Astrocyte (in vitro differentiated cells and primary cell): ENCODE results near the gene SH3TC2.

ENCODE experiments used
- EZH2 ChIP-seq: IDR thresholded peaks from 2 replicates; pipeline ENCODE4 v1.6.1; 2012; ENCODE audit warnings: mild to moderate bottlenecking, low read length, inconsistent platforms; ENCODE audit not compliant: insufficient read depth
- TF ChIP-seq, protein P1 (sequence below): IDR thresholded peaks from 2 replicates; pipeline ENCODE4 v1.5.1; 2011; ENCODE audit warnings: low read depth, mild to moderate bottlenecking, inconsistent platforms, low read length, moderate library complexity; ENCODE audit not compliant: insufficient read depth

- TF ChIP-seq, protein P1, sequence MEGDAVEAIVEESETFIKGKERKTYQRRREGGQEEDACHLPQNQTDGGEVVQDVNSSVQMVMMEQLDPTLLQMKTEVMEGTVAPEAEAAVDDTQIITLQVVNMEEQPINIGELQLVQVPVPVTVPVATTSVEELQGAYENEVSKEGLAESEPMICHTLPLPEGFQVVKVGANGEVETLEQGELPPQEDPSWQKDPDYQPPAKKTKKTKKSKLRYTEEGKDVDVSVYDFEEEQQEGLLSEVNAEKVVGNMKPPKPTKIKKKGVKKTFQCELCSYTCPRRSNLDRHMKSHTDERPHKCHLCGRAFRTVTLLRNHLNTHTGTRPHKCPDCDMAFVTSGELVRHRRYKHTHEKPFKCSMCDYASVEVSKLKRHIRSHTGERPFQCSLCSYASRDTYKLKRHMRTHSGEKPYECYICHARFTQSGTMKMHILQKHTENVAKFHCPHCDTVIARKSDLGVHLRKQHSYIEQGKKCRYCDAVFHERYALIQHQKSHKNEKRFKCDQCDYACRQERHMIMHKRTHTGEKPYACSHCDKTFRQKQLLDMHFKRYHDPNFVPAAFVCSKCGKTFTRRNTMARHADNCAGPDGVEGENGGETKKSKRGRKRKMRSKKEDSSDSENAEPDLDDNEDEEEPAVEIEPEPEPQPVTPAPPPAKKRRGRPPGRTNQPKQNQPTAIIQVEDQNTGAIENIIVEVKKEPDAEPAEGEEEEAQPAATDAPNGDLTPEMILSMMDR, result no peak
- no peak for TF ChIP-seq EZH2
Observed at GRCh38 chr5:148967783-148968182, 95.1 kb downstream of the SH3TC2 start.
